GM12865 (cell line): ENCODE data around the gene METTL13.

ENCODE experiments used
- DNase-seq: peaks from one replicate; pipeline ENCODE4 v3.0.0; 2010; ENCODE audit warnings: low read depth
- H3K4me3 ChIP-seq: 2 replicates; pipeline ENCODE4 v1.5.1; 2011; ENCODE audit warnings: mild to moderate bottlenecking, low read depth, low read length, control low read depth
- CTCF ChIP-seq: IDR thresholded peaks from 2 replicates; pipeline ENCODE4 v1.5.1; 2011; ENCODE audit warnings: low read length, control low read depth, low read depth, inconsistent platforms; ENCODE audit not compliant: insufficient read depth; ENCODE audit errors: missing control alignments

METTL13 gene

DNA sequence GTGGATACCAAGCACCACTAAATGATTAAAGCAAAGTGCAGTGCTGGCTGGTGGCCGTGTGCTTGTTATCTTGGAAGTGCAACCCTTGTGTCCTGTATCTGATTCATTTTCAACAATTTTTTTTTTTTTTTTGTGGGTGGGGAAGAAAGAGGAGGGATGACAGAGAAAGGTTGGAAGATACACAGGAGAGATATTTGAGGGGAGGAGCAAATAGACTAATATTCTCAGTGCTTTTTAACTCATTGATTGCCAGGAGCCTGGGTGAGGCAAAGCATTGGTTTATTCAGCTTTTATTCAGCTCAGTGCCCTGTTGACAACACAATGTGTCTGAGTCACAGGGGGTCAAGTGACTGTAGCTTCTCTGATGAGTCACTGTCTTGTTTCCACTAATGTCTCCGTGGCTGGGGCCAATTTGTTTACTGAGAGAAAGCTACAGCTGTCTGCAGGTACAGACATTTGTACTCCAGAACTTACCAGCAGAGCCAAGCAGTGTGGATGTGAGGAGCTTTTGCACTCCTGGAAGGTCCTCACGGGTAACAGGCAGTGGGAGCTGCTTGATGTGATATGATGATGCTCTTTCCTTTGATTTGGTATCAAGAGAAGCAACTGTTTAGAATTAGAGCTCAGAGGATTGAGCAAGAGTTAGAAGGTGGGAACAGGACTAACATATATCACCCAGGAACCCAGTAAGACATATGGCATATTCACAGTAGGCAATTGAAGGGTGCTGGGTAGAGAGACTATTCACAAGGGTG is 36.2 kb downstream of the METTL13 start:
- no peak for TF ChIP-seq CTCF
- no peak overlapping the region for H3K4me3 ChIP-seq
- DNase-seq, result no peak

DNA sequence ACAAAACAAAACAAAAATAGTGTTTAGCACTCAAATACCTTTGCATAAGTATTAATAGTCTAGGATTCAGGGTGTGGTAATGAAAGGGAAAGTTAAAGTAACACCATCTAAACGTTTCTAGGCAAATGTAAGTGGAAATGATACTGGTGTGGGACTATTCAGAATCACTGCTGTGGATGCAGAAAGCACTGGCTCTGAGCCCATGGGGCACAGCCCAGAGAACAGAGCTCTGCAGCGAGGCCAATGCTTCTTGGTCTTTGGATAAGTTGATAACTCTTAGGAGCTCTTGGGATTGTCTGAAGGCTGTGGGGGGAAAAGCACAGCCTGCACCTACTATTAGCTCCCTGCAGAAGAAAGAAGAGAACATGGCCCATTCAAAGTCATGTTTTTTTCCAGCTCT is 38.5 kb downstream of the METTL13 start:
- no peak overlapping the region for H3K4me3 ChIP-seq
- TF ChIP-seq CTCF, result no peak
- no peak for DNase-seq

DNA sequence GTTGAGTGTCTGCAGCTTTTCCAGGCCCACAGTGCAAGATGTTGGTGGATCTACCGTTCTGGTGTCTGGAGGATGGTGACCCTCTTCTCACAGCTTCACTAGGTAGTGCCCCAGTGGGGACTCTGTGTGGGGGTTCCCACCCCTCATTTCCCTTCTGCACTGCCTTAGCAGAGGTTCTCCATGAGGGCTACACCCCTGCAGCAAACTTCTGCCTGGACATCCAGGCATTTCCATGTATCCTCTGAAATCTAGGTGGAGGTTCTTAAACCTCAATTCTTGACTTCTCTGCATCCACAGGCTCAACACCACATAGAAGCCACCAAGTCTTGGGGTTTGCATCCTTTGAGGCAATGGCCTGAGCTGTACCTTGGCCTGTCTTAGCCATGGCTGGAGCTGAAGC is 45.5 kb downstream of the METTL13 start:
- no peak for DNase-seq
- no peak for TF ChIP-seq CTCF
- no peak overlapping the region for H3K4me3 ChIP-seq

- TF ChIP-seq CTCF, result no peak
- DNase-seq, result no peak
- H3K4me3 ChIP-seq, result no peak overlapping the region
These were observed 47.3 kb downstream of the METTL13 start for GRCh38 chr1:171828794-171829193.

DNA sequence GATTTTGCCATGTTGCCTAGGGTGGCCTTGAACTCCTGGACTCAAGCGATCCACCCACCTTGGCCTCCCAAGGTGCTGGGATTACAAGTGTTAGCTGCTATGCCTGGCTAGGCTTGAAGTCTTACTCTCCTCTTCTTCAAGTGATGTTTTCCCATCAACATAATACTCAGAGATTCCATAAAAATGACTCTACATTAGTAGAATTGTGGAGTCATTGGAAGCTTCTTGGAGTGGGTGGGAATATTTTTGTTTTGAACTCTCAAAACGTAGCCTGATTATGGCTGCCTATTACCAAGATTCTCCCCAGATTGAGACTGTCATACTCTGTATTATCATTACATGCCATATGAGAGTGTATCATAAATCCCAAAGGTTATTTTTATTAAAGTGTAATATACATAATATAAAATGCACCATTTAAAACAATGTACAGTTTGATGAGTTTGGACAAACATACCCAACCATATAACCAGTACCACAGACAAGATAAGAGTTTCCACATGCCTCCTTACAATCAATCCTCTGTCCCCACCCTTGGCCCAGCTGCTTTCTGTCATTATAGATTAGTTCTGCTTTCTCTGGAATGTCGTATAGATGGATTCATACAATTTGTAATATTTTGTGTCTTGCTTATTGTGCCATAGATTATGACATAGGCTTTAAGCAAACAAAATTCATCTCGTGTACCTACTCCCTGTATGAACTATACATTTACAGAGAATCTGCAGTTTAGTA is 51.8 kb downstream of the METTL13 start:
- no peak for TF ChIP-seq CTCF
- no peak overlapping the region for H3K4me3 ChIP-seq
- DNase-seq, result no peak

- TF ChIP-seq CTCF, result no peak
- no peak for DNase-seq
- H3K4me3 ChIP-seq, result no peak overlapping the region
These were observed 53.4 kb downstream of the METTL13 start for GRCh38 chr1:171834821-171835220.

- no peak for DNase-seq
- H3K4me3 ChIP-seq, result no peak overlapping the region
- no peak for TF ChIP-seq CTCF
These were observed 54.4 kb downstream of the METTL13 start for GRCh38 chr1:171835891-171836290.
